Loucy (cell line): Measurements from ENCODE around the gene U2SURP.

Experiments used
- H2AFZ ChIP-seq: fragments of 200-600 bp; sonication (generic); 2 replicates; pipeline ENCODE4 v1.6.0; 2016; ENCODE audit warnings: antibody characterized with exemption, mild to moderate bottlenecking, low read length, moderate library complexity
- H3F3A ChIP-seq: fragments of 200-600 bp; 2 replicates; pipeline ENCODE4 v1.6.0; 2016; ENCODE audit warnings: antibody characterized with exemption, low read depth, mild to moderate bottlenecking
- H3K27me3 ChIP-seq: fragments of 200-600 bp; sonication (generic); 2 replicates; pipeline ENCODE4 v1.6.1; 2014; ENCODE audit warnings: low read length, mild to moderate bottlenecking; ENCODE audit not compliant: insufficient read depth, poor library complexity, severe bottlenecking
- H3K36me3 ChIP-seq: fragments of 200-600 bp; sonication (generic); 2 replicates; pipeline ENCODE4 v1.6.1; 2016; ENCODE audit warnings: low read length; ENCODE audit not compliant: insufficient read depth
- H3K4me1 ChIP-seq: fragments of 200-600 bp; sonication (generic); 2 replicates; pipeline ENCODE4 v1.5.1; 2014; ENCODE audit warnings: low read length, mild to moderate bottlenecking; ENCODE audit not compliant: insufficient read depth, poor library complexity, severe bottlenecking
- H3K4me2 ChIP-seq: fragments of 200-600 bp; sonication (generic); 2 replicates; pipeline ENCODE4 v1.6.0; 2014; ENCODE audit warnings: antibody characterized with exemption, low read length, low read depth, mild to moderate bottlenecking; ENCODE audit not compliant: poor library complexity, severe bottlenecking
- H3K4me3 ChIP-seq: fragments of 200-600 bp; sonication (generic); 2 replicates; pipeline ENCODE4 v1.5.1; 2014; ENCODE audit warnings: low read length, mild to moderate bottlenecking, mixed read lengths; ENCODE audit not compliant: poor library complexity, severe bottlenecking
- H3K79me2 ChIP-seq: fragments of 200-600 bp; sonication (generic); 2 replicates; pipeline ENCODE4 v1.6.1; 2014; ENCODE audit warnings: low read length; ENCODE audit not compliant: insufficient read depth
- H3K9ac ChIP-seq: fragments of 200-600 bp; sonication (generic); 2 replicates; pipeline ENCODE4 v1.6.0; 2014; ENCODE audit warnings: mild to moderate bottlenecking, low read depth, low read length, moderate library complexity; ENCODE audit not compliant: poor library complexity, severe bottlenecking
- H3K9me2 ChIP-seq: fragments of 200-600 bp; sonication (generic); replicated peaks from 2 replicates; pipeline ENCODE4 v1.6.1; 2016; ENCODE audit warnings: low read depth, low read length, mixed read lengths
- H3K9me3 ChIP-seq: fragments of 200-600 bp; sonication (generic); 2 replicates; pipeline ENCODE4 v1.6.1; 2014; ENCODE audit warnings: mild to moderate bottlenecking, antibody characterized with exemption, low read length, low read depth; ENCODE audit not compliant: insufficient read depth
- H4K20me1 ChIP-seq: fragments of 200-600 bp; sonication (generic); 2 replicates; pipeline ENCODE4 v1.6.0; 2014; ENCODE audit warnings: antibody characterized with exemption, low read length, mild to moderate bottlenecking; ENCODE audit not compliant: insufficient read depth, poor library complexity, severe bottlenecking
- CTCF ChIP-seq: fragments of 200-600 bp; sonication (generic); conservative IDR thresholded peaks from 2 replicates; pipeline ENCODE4 v1.5.1; 2014; ENCODE audit warnings: mild to moderate bottlenecking, antibody characterized with exemption, low read length
- EZH2phosphoT487 ChIP-seq: fragments of 200-600 bp; IDR thresholded peaks from 2 replicates; pipeline ENCODE4 v1.6.1; 2018; ENCODE audit warnings: antibody characterized with exemption, mild to moderate bottlenecking, moderate library complexity, borderline replicate concordance

The U2SURP gene

GRCh38 chr3:143100451-143100850 lies 99.1 kb downstream of the U2SURP start:
- Histone ChIP-seq H4K20me1 (no peaks in the 10 kb centered on the region), H3K9me3 (peaks cover 7% of the 10 kb centered on the region; the same call in 1 of the 2 replicates), H3K9ac (no peak overlapping the region), H2AFZ (no peak overlapping the region), H3K4me2 (no peak overlapping the region), H3K27me3 (no peaks in the 10 kb centered on the region), H3K4me1 (no peaks in the 10 kb centered on the region), H3K36me3 (no peaks in the 10 kb centered on the region), H3K4me3 (no peak overlapping the region), H3K79me2 (no peaks in the 10 kb centered on the region), H3F3A (no peaks in the 10 kb centered on the region), H3K9me2 (no peaks in the 10 kb centered on the region)
- TF ChIP-seq CTCF (no peak), EZH2phosphoT487 (no peak)

DNA sequence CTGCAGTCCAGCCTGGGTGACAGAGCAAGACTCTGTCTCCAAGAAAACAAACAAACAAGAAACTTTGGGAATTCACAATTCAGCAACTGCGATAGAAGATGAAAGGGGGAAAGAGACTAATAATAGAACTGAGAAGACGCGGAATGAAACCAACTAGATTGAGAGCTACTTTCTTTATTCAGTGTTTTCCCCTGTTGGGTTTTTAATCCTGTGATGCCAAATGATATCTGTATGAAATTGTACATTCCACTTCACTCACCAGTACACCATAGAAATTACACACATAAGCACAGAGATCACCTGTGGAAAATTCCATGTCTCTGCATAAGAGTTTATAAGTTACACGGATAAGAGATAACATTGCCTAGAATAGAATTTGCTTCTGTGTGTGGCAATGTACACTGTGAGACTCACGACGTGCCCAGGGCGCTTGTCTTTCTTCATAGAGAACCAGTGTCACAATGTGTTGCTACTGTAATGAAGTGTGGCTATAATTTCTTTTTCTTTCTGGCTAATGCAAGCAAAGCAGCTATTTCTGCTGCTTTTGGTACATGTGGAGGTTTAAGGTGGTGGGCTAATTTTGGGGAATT lies 100.5 kb downstream of the U2SURP start:
- no peak overlapping the region for H3K9ac ChIP-seq
- TF ChIP-seq CTCF: no peak
- no peak for TF ChIP-seq EZH2phosphoT487
- no peaks in the 10 kb centered on the region for H3K79me2 ChIP-seq
- no peak overlapping the region for H2AFZ ChIP-seq
- no peak overlapping the region for H3K4me3 ChIP-seq
- H3K36me3 ChIP-seq: no peaks in the 10 kb centered on the region
- no peaks in the 10 kb centered on the region for H3F3A ChIP-seq
- H3K4me1 ChIP-seq: no peaks in the 10 kb centered on the region
- H3K9me2 ChIP-seq: no peaks in the 10 kb centered on the region
- peaks cover 6% of the 10 kb centered on the region; the same call in 1 of the 2 replicates for H3K9me3 ChIP-seq
- peaks cover 3% of the 10 kb centered on the region for H3K27me3 ChIP-seq
- H3K4me2 ChIP-seq: no peak overlapping the region
- no peaks in the 10 kb centered on the region for H4K20me1 ChIP-seq

GRCh38 chr3:143103652-143104051 lies 102.3 kb downstream of the U2SURP start:
- Histone ChIP-seq H3K27me3 (peaks cover 3% of the 10 kb centered on the region), H3K4me3 (no peak overlapping the region), H2AFZ (no peak overlapping the region), H4K20me1 (no peaks in the 10 kb centered on the region), H3K9me3 (peaks cover 6% of the 10 kb centered on the region; the same call in 1 of the 2 replicates), H3K36me3 (no peaks in the 10 kb centered on the region), H3K9me2 (no peaks in the 10 kb centered on the region), H3F3A (no peaks in the 10 kb centered on the region), H3K79me2 (no peaks in the 10 kb centered on the region), H3K4me1 (no peaks in the 10 kb centered on the region), H3K9ac (no peak overlapping the region), H3K4me2 (no peak overlapping the region)
- TF ChIP-seq CTCF (no peak), EZH2phosphoT487 (no peak)
